ENCODE measurements around the gene SLC44A3.

Gene SLC44A3

DNA sequence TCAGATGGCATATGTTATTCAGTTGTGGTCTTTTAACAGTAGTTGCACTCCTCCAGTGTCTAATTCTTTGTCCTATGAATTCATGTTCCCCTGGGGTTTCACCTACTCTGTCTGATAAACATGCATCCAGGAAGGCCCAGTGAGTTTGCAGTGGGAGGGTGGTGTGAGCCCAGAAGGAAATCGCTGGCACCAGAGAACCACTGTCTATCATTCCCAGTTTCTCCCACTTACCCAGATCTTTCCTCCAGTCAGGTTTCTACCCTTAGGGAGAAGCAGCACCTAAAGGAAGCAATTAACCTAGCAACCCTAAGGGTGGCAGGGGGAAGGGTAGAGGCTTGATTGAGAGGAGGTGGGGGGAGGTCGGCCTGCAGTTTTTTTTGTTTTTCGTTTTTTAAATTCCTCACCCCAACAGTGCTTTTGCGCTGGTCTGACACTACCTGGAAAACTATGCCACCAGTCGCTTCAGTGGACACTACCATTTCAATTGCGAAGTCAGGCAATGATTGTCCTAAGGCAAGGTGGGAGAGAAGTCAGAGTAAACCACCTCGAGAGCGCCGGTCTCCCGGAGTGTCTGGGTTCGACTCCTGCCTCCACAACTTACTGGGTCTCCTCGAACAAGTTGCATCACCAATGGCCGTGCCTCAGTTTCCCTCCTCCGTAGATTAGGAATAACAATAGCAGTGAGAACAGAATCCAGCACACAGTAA, 766 bp upstream of the SLC44A3 start:
- TF ChIP-seq EZH2 (IDR thresholded peaks at IDR 0.05) (no peak), POLR2AphosphoS5 (IDR thresholded peaks at IDR 0.05; ENCODE audit: borderline replicate concordance, low read depth, low read length) (no peak), FOXP2 (optimal IDR thresholded peaks at IDR 0.05; ENCODE audit: control extremely low read depth, extremely low read length, insufficient read depth) (no peak)
- DNase-seq (ENCODE audit: low read depth, low spot score), result no peak
- Histone ChIP-seq H3K9ac (ENCODE audit: insufficient read length) (no peak overlapping the region), H3K4me3 (no peak overlapping the region), H3K36me3 (ENCODE audit: insufficient read depth, low read length) (no peaks in the 10 kb centered on the region), H3K9me3 (ENCODE audit: low read depth, low read length) (no peaks in the 10 kb centered on the region), H3K27ac (no peak overlapping the region)

DNA sequence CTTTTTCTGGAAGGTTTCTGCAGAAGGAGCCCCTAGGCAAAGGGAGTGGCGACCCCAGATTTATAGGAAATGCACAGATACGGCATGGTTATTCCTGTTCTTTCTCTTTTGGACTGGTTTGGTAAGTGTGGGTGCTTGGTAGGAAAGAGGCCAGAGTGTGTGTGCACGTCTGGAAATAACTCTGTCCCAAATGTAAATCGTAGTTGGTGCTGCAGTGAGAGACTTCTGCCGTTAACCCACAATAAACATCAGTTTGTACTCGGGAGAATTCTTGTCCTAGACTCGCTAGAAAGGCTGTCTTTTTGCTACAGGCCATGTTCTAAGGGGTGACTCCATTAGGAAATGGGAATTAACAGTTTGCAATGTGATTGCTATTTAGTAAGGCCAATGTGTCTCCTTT, 779 bp downstream of the SLC44A3 start:
- Histone ChIP-seq H3K9ac (ENCODE audit: insufficient read length) (no peak overlapping the region), H3K27ac (no peak overlapping the region), H3K9me3 (ENCODE audit: low read depth, low read length) (no peaks in the 10 kb centered on the region), H3K4me3 (no peak overlapping the region), H3K36me3 (ENCODE audit: insufficient read depth, low read length) (no peaks in the 10 kb centered on the region)
- TF ChIP-seq POLR2AphosphoS5 (IDR thresholded peaks at IDR 0.05; ENCODE audit: borderline replicate concordance, low read depth, low read length), result no peak
- no peak for TF ChIP-seq EZH2 (IDR thresholded peaks at IDR 0.05)
- no peak for TF ChIP-seq FOXP2 (optimal IDR thresholded peaks at IDR 0.05; ENCODE audit: control extremely low read depth, extremely low read length, insufficient read depth)
- DNase-seq (ENCODE audit: low read depth, low spot score), result no peak

DNA sequence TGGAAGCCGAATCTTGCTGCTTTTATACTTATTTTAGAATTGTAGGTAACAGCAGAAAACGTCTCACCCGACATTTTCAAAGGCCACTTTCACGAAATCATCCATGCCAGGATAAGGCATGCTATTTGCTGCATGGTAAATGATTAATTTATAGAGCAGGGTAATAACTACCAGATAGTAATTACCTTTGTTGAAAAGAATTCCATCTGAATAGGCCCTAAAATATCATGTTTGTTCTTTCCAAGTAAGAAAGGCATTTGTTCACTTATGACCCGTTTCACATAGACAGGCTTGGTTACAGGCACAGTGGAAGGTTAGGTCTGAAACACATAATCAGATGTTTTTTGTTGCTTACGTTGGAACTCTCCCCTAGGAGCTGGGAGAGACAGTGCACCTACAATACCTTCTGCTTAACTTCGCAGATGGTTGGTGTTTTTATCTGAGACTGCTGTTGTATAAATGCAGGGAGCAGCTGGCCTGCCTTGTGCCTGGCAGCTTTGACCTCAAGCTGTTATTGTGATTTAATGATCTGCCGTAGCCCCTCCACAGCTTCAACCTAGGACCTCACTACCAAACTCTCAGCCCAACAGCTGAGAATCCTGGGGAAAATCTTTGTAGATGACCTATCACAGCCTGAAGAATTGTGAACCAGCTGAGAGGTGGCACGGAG, 1.6 kb downstream of the SLC44A3 start:
- DNase-seq (ENCODE audit: low read depth, low spot score), result no peak
- Histone ChIP-seq H3K27ac (no peak overlapping the region), H3K9me3 (ENCODE audit: low read depth, low read length) (no peaks in the 10 kb centered on the region), H3K9ac (ENCODE audit: insufficient read length) (no peak overlapping the region), H3K4me3 (no peak overlapping the region), H3K36me3 (ENCODE audit: insufficient read depth, low read length) (no peaks in the 10 kb centered on the region)
- TF ChIP-seq POLR2AphosphoS5 (IDR thresholded peaks at IDR 0.05; ENCODE audit: borderline replicate concordance, low read depth, low read length), result no peak
- no peak for TF ChIP-seq EZH2 (IDR thresholded peaks at IDR 0.05)
- TF ChIP-seq FOXP2 (optimal IDR thresholded peaks at IDR 0.05; ENCODE audit: control extremely low read depth, extremely low read length, insufficient read depth), result no peak

DNA sequence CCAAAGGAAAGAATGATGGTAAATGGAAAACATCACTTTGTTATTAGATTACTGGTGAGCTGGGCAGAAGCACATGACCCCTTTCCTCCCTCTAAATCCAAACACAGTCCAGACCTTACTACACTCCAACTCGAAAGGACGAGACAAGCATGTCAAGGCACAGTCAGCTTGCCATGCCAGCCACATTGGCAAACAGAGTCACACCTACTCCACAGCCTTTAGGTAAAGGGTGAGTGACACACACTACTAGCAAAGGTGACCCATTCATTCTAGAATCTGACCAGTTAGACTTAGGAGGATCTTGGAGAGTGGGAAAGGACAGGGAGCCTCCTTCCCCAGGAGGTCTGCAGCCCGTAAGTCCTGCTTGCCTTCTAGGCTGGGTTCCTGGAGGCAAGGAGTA, 3.0 kb downstream of the SLC44A3 start:
- Histone ChIP-seq H3K9ac (ENCODE audit: insufficient read length) (no peak overlapping the region), H3K9me3 (ENCODE audit: low read depth, low read length) (no peaks in the 10 kb centered on the region), H3K27ac (no peak overlapping the region), H3K36me3 (ENCODE audit: insufficient read depth, low read length) (no peaks in the 10 kb centered on the region), H3K4me3 (no peak overlapping the region)
- TF ChIP-seq EZH2 (IDR thresholded peaks at IDR 0.05), result no peak
- TF ChIP-seq FOXP2 (optimal IDR thresholded peaks at IDR 0.05; ENCODE audit: control extremely low read depth, extremely low read length, insufficient read depth), result no peak
- no peak for TF ChIP-seq POLR2AphosphoS5 (IDR thresholded peaks at IDR 0.05; ENCODE audit: borderline replicate concordance, low read depth, low read length)
- DNase-seq (ENCODE audit: low read depth, low spot score), result no peak

DNA sequence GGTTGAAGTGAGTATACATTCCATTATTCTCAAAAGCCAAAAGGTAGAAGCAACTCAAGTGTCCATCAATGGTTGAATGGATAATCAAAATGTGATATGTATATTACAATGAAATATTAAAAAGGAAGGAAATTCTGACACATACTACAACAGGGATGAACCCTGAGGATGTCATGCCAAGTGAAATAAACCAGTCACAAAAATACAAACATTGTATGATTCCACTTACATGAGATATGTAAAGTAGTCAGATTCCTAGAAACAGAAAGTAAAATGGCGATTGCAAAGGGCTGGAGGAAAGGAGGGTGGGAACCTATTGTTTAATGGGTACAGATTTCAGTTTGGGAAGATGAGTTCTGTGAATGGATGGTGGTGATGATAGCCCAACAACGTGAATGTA, 5.8 kb downstream of the SLC44A3 start:
- H3K36me3 ChIP-seq (ENCODE audit: insufficient read depth, low read length), result no peaks in the 10 kb centered on the region
- no peaks in the 10 kb centered on the region for H3K9me3 ChIP-seq (ENCODE audit: low read depth, low read length)
- no peak overlapping the region for H3K27ac ChIP-seq
- TF ChIP-seq POLR2AphosphoS5 (IDR thresholded peaks at IDR 0.05; ENCODE audit: borderline replicate concordance, low read depth, low read length) (no peak), FOXP2 (optimal IDR thresholded peaks at IDR 0.05; ENCODE audit: control extremely low read depth, extremely low read length, insufficient read depth) (no peak), EZH2 (IDR thresholded peaks at IDR 0.05) (no peak)
- DNase-seq (ENCODE audit: low read depth, low spot score), result no peak
- no peak overlapping the region for H3K4me3 ChIP-seq
- no peak overlapping the region for H3K9ac ChIP-seq (ENCODE audit: insufficient read length)

DNA sequence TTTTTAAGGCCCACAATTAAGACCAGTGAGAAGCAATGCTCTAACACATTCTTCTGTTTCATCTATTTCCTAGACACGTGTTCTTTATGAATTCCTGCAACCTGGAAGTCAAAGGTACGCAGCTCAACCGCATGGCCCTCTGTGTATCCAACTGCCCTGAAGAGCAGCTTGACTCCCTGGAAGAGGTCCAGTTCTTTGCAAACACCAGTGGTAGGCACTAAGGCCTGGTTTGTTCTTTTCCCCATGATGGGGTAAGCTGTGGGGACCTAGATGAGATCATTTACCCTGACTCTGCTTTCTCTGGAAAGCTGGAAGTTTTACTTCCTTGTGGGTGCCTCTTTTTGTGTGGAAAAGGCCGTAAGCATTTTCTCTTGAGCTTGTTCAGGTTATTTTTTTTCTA, 7.3 kb downstream of the SLC44A3 start:
- Histone ChIP-seq H3K4me3 (no peak overlapping the region), H3K9me3 (ENCODE audit: low read depth, low read length) (no peaks in the 10 kb centered on the region), H3K27ac (no peak overlapping the region), H3K36me3 (ENCODE audit: insufficient read depth, low read length) (no peaks in the 10 kb centered on the region), H3K9ac (ENCODE audit: insufficient read length) (no peak overlapping the region)
- DNase-seq (ENCODE audit: low read depth, low spot score), result no peak
- TF ChIP-seq EZH2 (IDR thresholded peaks at IDR 0.05) (no peak), POLR2AphosphoS5 (IDR thresholded peaks at IDR 0.05; ENCODE audit: borderline replicate concordance, low read depth, low read length) (no peak), FOXP2 (optimal IDR thresholded peaks at IDR 0.05; ENCODE audit: control extremely low read depth, extremely low read length, insufficient read depth) (no peak)

DNA sequence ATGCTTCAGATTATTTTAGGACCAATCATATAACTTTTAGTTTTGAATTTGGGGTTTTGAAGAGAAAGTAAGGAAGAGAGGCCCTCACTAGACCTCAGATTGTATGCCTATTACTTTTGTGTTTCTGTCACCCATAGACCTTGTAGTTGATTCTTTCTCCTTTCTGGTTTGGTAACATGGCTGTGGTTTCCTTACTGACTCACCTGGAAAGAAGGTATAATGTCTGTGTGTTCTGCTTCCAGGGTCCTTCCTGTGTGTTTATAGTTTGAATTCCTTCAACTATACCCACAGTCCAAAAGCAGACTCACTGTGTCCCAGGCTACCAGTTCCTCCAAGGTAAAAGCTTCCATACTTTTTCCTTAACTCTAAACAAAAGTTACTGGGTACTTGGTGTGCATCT, 8.1 kb downstream of the SLC44A3 start:
- Histone ChIP-seq H3K36me3 (ENCODE audit: insufficient read depth, low read length) (no peaks in the 10 kb centered on the region), H3K9me3 (ENCODE audit: low read depth, low read length) (no peaks in the 10 kb centered on the region), H3K9ac (ENCODE audit: insufficient read length) (no peak overlapping the region), H3K4me3 (no peak overlapping the region), H3K27ac (no peak overlapping the region)
- no peak for DNase-seq (ENCODE audit: low read depth, low spot score)
- no peak for TF ChIP-seq EZH2 (IDR thresholded peaks at IDR 0.05)
- no peak for TF ChIP-seq POLR2AphosphoS5 (IDR thresholded peaks at IDR 0.05; ENCODE audit: borderline replicate concordance, low read depth, low read length)

DNA sequence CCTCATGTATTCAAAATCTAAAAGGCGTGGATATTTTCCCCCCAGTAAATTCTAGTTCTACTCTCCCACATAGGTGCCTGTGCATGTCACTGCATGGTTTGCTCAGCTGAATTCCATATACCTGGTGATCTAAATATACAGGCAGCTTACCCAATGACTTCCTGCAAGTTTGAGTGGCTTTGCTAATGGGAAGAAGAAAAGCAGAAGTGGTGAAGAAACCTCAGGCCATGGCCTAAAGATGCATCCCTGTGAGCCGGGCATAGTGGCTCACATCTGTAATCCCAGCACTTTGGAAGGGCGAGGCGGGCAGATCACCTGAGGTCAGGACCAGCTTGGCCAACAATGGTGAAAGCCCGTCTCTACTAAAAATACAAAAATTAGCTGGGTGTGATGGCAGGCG, 11.5 kb downstream of the SLC44A3 start:
- Histone ChIP-seq H3K4me3 (no peak overlapping the region), H3K27ac (no peak overlapping the region), H3K9me3 (ENCODE audit: low read depth, low read length) (no peaks in the 10 kb centered on the region), H3K9ac (ENCODE audit: insufficient read length) (no peak overlapping the region), H3K36me3 (ENCODE audit: insufficient read depth, low read length) (no peaks in the 10 kb centered on the region)
- DNase-seq (ENCODE audit: low read depth, low spot score), result no peak
- TF ChIP-seq EZH2 (IDR thresholded peaks at IDR 0.05), result no peak
- TF ChIP-seq FOXP2 (optimal IDR thresholded peaks at IDR 0.05; ENCODE audit: control extremely low read depth, extremely low read length, insufficient read depth), result no peak
- TF ChIP-seq POLR2AphosphoS5 (IDR thresholded peaks at IDR 0.05; ENCODE audit: borderline replicate concordance, low read depth, low read length), result no peak

Measured in SK-N-MC (cell line).